Measurements from ENCODE around the gene DYRK2.

The DYRK2 gene

DNA sequence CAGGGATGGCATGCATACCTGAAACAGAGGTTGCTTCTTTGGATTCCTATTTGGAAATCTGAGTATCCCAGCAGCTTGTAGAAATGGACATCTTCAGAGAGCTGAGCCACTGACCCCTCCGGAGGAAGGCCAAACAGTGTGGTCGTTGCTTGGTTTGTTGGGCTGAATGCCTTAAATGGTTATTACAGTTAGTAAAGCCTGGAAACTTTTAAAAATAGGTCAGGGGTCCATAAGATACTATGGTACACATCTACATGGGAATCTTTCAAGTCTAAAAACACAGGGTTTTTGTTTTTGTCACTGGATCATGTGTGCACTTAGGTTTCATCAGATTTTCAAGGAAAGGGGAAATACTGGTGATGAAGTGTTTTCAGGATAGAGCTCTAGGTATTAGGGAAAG is 7.7 kb downstream of the DYRK2 start:
- TF ChIP-seq, protein P1, sequence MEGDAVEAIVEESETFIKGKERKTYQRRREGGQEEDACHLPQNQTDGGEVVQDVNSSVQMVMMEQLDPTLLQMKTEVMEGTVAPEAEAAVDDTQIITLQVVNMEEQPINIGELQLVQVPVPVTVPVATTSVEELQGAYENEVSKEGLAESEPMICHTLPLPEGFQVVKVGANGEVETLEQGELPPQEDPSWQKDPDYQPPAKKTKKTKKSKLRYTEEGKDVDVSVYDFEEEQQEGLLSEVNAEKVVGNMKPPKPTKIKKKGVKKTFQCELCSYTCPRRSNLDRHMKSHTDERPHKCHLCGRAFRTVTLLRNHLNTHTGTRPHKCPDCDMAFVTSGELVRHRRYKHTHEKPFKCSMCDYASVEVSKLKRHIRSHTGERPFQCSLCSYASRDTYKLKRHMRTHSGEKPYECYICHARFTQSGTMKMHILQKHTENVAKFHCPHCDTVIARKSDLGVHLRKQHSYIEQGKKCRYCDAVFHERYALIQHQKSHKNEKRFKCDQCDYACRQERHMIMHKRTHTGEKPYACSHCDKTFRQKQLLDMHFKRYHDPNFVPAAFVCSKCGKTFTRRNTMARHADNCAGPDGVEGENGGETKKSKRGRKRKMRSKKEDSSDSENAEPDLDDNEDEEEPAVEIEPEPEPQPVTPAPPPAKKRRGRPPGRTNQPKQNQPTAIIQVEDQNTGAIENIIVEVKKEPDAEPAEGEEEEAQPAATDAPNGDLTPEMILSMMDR (IDR thresholded peaks at IDR 0.05; ENCODE audit: insufficient read depth, low read depth, low read length, missing control alignments) = no peak
- no peak for DNase-seq (ENCODE audit: low read depth)
- H3K4me3 ChIP-seq (ENCODE audit: low read depth, low read length) = no peak overlapping the region

DNA sequence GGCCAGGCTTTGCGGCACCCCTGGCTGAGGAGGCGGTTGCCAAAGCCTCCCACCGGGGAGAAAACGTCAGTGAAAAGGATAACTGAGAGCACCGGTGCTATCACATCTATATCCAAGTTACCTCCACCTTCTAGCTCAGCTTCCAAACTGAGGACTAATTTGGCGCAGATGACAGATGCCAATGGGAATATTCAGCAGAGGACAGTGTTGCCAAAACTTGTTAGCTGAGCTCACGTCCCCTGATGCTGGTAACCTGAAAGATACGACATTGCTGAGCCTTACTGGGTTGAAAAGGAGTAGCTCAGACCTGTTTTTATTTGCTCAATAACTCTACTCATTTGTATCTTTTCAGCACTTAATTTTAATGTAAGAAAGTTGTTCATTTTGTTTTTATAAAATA is 9.9 kb downstream of the DYRK2 start:
- TF ChIP-seq, protein P1 (IDR thresholded peaks at IDR 0.05; ENCODE audit: insufficient read depth, low read depth, low read length, missing control alignments) = no peak
- H3K4me3 ChIP-seq (ENCODE audit: low read depth, low read length) = no peak overlapping the region
- no peak for DNase-seq (ENCODE audit: low read depth)

DNA sequence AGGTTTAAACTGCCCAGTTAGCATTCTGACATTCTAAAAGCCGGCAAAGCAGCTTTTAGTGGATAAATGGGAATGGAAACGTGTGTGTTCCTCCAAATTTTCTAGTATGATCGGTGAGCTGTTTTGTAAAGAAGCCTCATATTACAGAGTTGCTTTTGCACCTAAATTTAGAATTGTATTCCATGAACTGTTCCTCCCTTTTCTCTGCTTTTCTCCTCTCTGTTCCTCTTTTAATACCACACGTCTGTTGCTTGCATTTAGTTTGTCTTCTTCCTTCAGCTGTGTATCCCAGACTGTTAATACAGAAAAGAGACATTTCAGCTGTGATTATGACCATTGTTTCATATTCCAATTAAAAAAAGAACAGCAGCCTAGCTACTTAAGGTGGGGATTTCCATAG is 10.7 kb downstream of the DYRK2 start:
- no peak for DNase-seq (ENCODE audit: low read depth)
- TF ChIP-seq, protein P1 (IDR thresholded peaks at IDR 0.05; ENCODE audit: insufficient read depth, low read depth, low read length, missing control alignments) = no peak
- no peak overlapping the region for H3K4me3 ChIP-seq (ENCODE audit: low read depth, low read length)

GRCh38 chr12:67661311-67662021 is 12.9 kb downstream of the DYRK2 start:
- TF ChIP-seq, protein P1 (IDR thresholded peaks at IDR 0.05; ENCODE audit: insufficient read depth, low read depth, low read length, missing control alignments) = no peak
- no peak overlapping the region for H3K4me3 ChIP-seq (ENCODE audit: low read depth, low read length)
- DNase-seq (ENCODE audit: low read depth) = no peak

- no peak overlapping the region for H3K4me3 ChIP-seq (ENCODE audit: low read depth, low read length)
- TF ChIP-seq, protein P1 (IDR thresholded peaks at IDR 0.05; ENCODE audit: insufficient read depth, low read depth, low read length, missing control alignments) = no peak
- no peak for DNase-seq (ENCODE audit: low read depth)
These were observed 14.5 kb downstream of the DYRK2 start for GRCh38 chr12:67662910-67663538.

DNA sequence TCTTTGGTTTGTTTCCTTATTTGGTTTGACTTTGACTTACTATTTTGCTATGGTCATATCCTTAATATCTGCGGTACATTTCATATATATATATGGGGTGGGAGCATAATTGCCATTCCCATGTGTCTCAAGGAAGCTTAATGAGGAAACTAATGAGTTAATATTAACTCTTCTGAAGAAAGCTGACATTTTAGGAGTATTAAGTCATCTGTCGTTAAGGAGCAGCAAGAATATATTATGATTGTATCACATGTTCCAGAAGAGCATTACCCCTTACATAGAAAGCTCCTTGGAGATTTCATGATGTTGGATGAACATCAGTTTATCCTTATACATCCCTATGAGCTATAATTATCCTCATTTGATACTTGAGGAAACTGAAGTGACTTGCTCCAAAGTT is 15.6 kb downstream of the DYRK2 start:
- no peak overlapping the region for H3K4me3 ChIP-seq (ENCODE audit: low read depth, low read length)
- DNase-seq (ENCODE audit: low read depth) = no peak
- TF ChIP-seq, protein P1 (IDR thresholded peaks at IDR 0.05; ENCODE audit: insufficient read depth, low read depth, low read length, missing control alignments) = no peak

Measured in GM12865 (cell line).